Transverse colon (tissue), 4 donors: ENCODE data around the gene ECI1. TPM values are rescaled to one million over a fixed set of nuclear protein-coding genes. Genes with fewer than 3 reads are reported as not detected.

Experiments
- DNase-seq: peaks from one replicate; pipeline ENCODE4 v3.0.0-alpha.2; 2019
- H3K27ac ChIP-seq, 4 donors: fragments of 200-600 bp; sonication (generic); 2 replicates each; pipeline ENCODE4 v1.5.1; 2016 to 2018; ENCODE audit warnings: inconsistent platforms in 4 of 4
- H3K27me3 ChIP-seq: fragments of 200-600 bp; sonication (generic); 2 replicates; pipeline ENCODE4 v1.5.1; 2017; ENCODE audit warnings: inconsistent platforms
- H3K36me3 ChIP-seq, 4 donors: fragments of 200-600 bp; sonication (generic); 2 replicates each; pipeline ENCODE4 v1.5.1; 2017 to 2019; ENCODE audit warnings: inconsistent platforms in 4 of 4
- H3K4me1 ChIP-seq, 4 donors: fragments of 200-600 bp; sonication (generic); 2 replicates each; pipeline ENCODE4 v1.5.1; 2017 to 2020; ENCODE audit warnings: inconsistent platforms in 4 of 4
- H3K4me3 ChIP-seq, 4 donors: fragments of 200-600 bp; sonication (generic); 1 replicate in 1 of 4; 2 replicates in 3 of 4; pipeline versions ENCODE4 v1.5.1 to v1.6.1; 2017 to 2019; ENCODE audit warnings: inconsistent platforms in 4 of 4
- H3K9me3 ChIP-seq, 2 donors: fragments of 200-600 bp; sonication (generic); 2 replicates each; pipeline ENCODE4 v1.5.1; 2017 to 2019; ENCODE audit warnings: inconsistent platforms in 2 of 2
- EP300 ChIP-seq: sonication (generic); formaldehyde crosslinking; IDR thresholded peaks from one replicate; pipeline ENCODE4 v1.6.1; 2017; ENCODE audit warnings: antibody characterized with exemption, low read depth
- POLR2A ChIP-seq: fragments of 450-650 bp; IDR thresholded peaks from one replicate; pipeline ENCODE4 v1.6.1; 2016; ENCODE audit warnings: antibody characterized with exemption, mild to moderate bottlenecking, moderate library complexity
- POLR2AphosphoS5 ChIP-seq, 3 donors: sonication (generic); formaldehyde crosslinking; IDR thresholded peaks; one replicate each; pipeline ENCODE4 v1.6.1; 2016; ENCODE audit warnings: antibody characterized with exemption in 3 of 3
- WGBS, 2 donors: methylation state at CpG; one replicate each; pipeline ENCODE4 v1.1.5; 2018; ENCODE audit warnings: low coverage in 1 of 2; 5-methylcytosine and 5-hydroxymethylcytosine counted together
- in situ Hi-C, 4 donors: fragments of 200-750 bp; cut with MboI; loops; one replicate each; pipeline versions ENCODE4 v1.15.0 to v1.15.1; 2017; ENCODE audit warnings: low sequenced_read_pairs in 3 of 4, low pct_ligation_motif_present in 1 of 4, low pct_unique_long_range_greater_than_20kb in 1 of 4
- intact Hi-C: fragments of 100-400 bp; cut with DNase I; formaldehyde crosslinking; loops from one replicate; pipeline ENCODE4 v1.15.1; 2023; ENCODE audit warnings: low total_unique reads
- total RNA-seq, 4 donors: library from RNA; depleted of rRNA; stranded (reverse); fragments of >200 nt; gene quantifications; one replicate each; pipeline ENCODE4 v1.1.0, GENCODE V29; 2016
- TF ChIP-seq, protein P1 (sequence below), 5 experiments: fragments of 200-600 bp in 3 of 5; fragments of 450-650 bp in 2 of 5; sonication (generic) in 3 of 5; IDR thresholded peaks; 1 replicate in 2 of 5; 2 replicates in 3 of 5; pipeline ENCODE4 v1.5.1; 2016 to 2017; ENCODE audit warnings: antibody characterized with exemption in 5 of 5, inconsistent platforms in 3 of 5, mild to moderate bottlenecking in 2 of 5, moderate library complexity in 1 of 5

ECI1 gene
- total RNA-seq, 4 donors from 2014 or later = 24.5 to 218 (median 100) TPM

GRCh38 chr16:2275476-2276367 is 24.3 kb upstream of the ECI1 start:
- Histone ChIP-seq H3K27me3 (no peaks in the 10 kb centered on the region), H3K9me3 (no peaks in the 10 kb centered on the region), H3K4me3 (no peak overlapping the region), H3K27ac (no peak overlapping the region), H3K4me1 (peaks cover 0 to 4% (median 0%) of the 10 kb centered on the region in 4 donors), H3K36me3 (no peaks in the 10 kb centered on the region)
- TF ChIP-seq POLR2A = no peak
- no peak for TF ChIP-seq EP300
- TF ChIP-seq, protein P1, sequence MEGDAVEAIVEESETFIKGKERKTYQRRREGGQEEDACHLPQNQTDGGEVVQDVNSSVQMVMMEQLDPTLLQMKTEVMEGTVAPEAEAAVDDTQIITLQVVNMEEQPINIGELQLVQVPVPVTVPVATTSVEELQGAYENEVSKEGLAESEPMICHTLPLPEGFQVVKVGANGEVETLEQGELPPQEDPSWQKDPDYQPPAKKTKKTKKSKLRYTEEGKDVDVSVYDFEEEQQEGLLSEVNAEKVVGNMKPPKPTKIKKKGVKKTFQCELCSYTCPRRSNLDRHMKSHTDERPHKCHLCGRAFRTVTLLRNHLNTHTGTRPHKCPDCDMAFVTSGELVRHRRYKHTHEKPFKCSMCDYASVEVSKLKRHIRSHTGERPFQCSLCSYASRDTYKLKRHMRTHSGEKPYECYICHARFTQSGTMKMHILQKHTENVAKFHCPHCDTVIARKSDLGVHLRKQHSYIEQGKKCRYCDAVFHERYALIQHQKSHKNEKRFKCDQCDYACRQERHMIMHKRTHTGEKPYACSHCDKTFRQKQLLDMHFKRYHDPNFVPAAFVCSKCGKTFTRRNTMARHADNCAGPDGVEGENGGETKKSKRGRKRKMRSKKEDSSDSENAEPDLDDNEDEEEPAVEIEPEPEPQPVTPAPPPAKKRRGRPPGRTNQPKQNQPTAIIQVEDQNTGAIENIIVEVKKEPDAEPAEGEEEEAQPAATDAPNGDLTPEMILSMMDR (IDR thresholded peaks at IDR 0.05) = no peak
- TF ChIP-seq POLR2AphosphoS5 (IDR thresholded peaks at IDR 0.05) = no peak
- in situ Hi-C loops (no loop called here), intact Hi-C loops (no loop called here)
- no peak for DNase-seq
- 72% methylated on average over 24 of the region's 30 CpGs; no CpG with 5 or more reads in 1 of the 2 donors for WGBS, 2 donors

DNA sequence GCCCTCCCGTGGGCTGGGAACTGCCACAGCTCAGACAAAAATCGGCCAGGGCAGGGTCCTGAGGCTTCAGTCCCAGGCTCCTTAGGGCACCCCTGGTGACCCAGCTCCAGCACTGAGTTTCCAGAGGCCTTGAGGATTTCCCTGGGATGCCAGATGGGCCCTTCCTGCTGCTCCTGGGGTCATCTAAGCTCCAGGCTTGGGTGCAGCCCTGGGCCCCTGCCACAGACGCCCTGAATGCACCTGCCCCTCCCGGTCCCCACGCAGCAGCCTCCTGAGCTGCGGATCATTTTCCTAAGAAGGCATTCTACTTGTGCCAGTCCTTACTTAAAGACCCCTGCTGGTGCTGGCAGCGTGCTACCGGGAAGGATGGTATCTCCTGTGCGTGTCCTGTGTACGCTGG is 22.5 kb upstream of the ECI1 start:
- no peak overlapping the region for H3K27ac ChIP-seq
- H3K9me3 ChIP-seq = no peaks in the 10 kb centered on the region
- in situ Hi-C loops = no loop called here
- TF ChIP-seq POLR2AphosphoS5 (IDR thresholded peaks at IDR 0.05) = no peak
- TF ChIP-seq EP300 = no peak
- TF ChIP-seq, protein P1 (IDR thresholded peaks at IDR 0.05) = no peak
- no peak for TF ChIP-seq POLR2A
- H3K27me3 ChIP-seq = no peaks in the 10 kb centered on the region
- no peak overlapping the region for H3K4me3 ChIP-seq
- no peaks in the 10 kb centered on the region for H3K36me3 ChIP-seq
- DNase-seq = no peak
- H3K4me1 ChIP-seq = peaks cover 11 to 14% (median 13%) of the 10 kb centered on the region in 4 donors
- 79% methylated on average over 10 of the region's 10 CpGs; no CpG with 5 or more reads in 1 of the 2 donors for WGBS, 2 donors
- intact Hi-C loops = no loop called here

GRCh38 chr16:2273484-2273883 is 22.1 kb upstream of the ECI1 start:
- in situ Hi-C loops (no loop called here), intact Hi-C loops (no loop called here)
- no peak overlapping the region for H3K27ac ChIP-seq
- no peaks in the 10 kb centered on the region for H3K36me3 ChIP-seq
- no peaks in the 10 kb centered on the region for H3K9me3 ChIP-seq
- WGBS, 2 donors = 72% methylated on average over 12 of the region's 16 CpGs; no CpG with 5 or more reads in 1 of the 2 donors
- H3K4me1 ChIP-seq = peaks cover 11 to 17% (median 13%) of the 10 kb centered on the region in 4 donors
- no peak for TF ChIP-seq POLR2A
- TF ChIP-seq POLR2AphosphoS5 (IDR thresholded peaks at IDR 0.05) = no peak
- no peak for TF ChIP-seq EP300
- TF ChIP-seq, protein P1 (IDR thresholded peaks at IDR 0.05) = no peak
- no peak for DNase-seq
- no peak overlapping the region for H3K4me3 ChIP-seq
- H3K27me3 ChIP-seq = no peaks in the 10 kb centered on the region

GRCh38 chr16:2271848-2272461 is 20.6 kb upstream of the ECI1 start:
- Histone ChIP-seq H3K27me3 (no peaks in the 10 kb centered on the region), H3K27ac (no peak overlapping the region), H3K4me1 (peaks cover 11 to 18% (median 13%) of the 10 kb centered on the region in 4 donors), H3K9me3 (no peaks in the 10 kb centered on the region), H3K36me3 (no peaks in the 10 kb centered on the region), H3K4me3 (no peak overlapping the region)
- TF ChIP-seq POLR2A (no peak), EP300 (no peak), POLR2AphosphoS5 (IDR thresholded peaks at IDR 0.05) (no peak)
- TF ChIP-seq, protein P1 (IDR thresholded peaks at IDR 0.05) = no peak
- WGBS, 2 donors = 100% methylated on average over 6 of the region's 14 CpGs; no CpG with 5 or more reads in 1 of the 2 donors
- no peak for DNase-seq
- intact Hi-C loops = no loop called here
- in situ Hi-C loops = no loop called here
